Nephron (organoid): ENCODE data around the gene ATXN7L1.

ENCODE experiments used
- H3K27ac Mint-ChIP-seq, 3 experiments: 2 replicates each; pipeline ENCODE4 v1.8.0; 2020; ENCODE audit warnings: mixed read lengths in 3 of 3, mild to moderate bottlenecking in 2 of 3, moderate library complexity in 1 of 3
- H3K27me3 Mint-ChIP-seq: 2 replicates; pipeline ENCODE4 v1.8.0; 2021; ENCODE audit warnings: low read depth, mild to moderate bottlenecking, moderate library complexity, mixed read lengths
- H3K36me3 Mint-ChIP-seq: 2 replicates; pipeline ENCODE4 v1.8.0; 2020; ENCODE audit warnings: low read depth, mixed read lengths
- H3K4me1 Mint-ChIP-seq: 2 replicates; pipeline ENCODE4 v1.8.0; 2020; ENCODE audit warnings: mixed read lengths
- H3K4me3 Mint-ChIP-seq, 3 experiments: 2 replicates each; pipeline ENCODE4 v1.8.0; 2020; ENCODE audit warnings: mild to moderate bottlenecking in 3 of 3, mixed read lengths in 3 of 3, moderate library complexity in 2 of 3
- H3K9me3 Mint-ChIP-seq: 2 replicates; pipeline ENCODE4 v1.8.0; 2020; ENCODE audit warnings: mixed read lengths
- CTCF ChIP-seq, 3 experiments: fragments of 200-600 bp; sonication (generic); IDR thresholded peaks; one replicate each; pipeline ENCODE4 v1.5.0; 2021; ENCODE audit warnings: antibody characterized with exemption in 3 of 3; ENCODE audit not compliant: unreplicated experiment in 3 of 3

Gene ATXN7L1

DNA sequence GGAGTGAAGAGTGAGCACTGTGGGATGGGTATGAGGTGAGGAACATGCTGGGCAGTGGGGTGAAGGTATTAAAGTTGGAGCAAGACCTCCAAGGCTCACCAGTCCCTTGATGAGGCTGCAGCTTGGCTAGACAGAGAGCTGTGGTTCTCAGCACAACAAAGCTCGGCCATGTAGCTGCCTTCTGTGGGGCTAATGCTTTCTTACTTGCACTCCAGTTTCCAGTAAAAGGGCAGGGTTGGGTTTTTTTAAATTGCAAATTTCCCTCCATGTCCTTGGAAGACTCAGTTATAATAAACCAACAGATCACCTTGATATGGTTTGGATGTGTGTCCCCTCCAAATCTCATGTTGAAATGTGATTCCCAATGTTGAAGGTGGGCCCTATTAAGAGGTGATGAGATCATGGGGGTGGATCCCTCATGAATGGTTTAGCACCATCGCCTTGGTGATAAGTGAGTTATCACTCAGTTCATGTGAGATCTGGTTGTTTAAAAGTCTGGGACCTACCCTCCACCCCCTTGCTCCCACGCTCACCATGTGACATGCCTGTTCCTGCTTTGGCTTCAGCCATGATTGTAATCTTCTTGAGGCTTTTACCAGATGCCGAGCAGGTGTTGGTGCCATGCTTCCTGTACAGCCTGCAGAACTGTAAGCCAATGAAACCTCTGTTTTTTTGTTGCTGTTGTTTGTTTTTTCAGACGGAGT lies 55.9 kb downstream of the ATXN7L1 start:
- no peaks in the 10 kb centered on the region for H3K9me3 Mint-ChIP-seq
- peaks cover 29% of the 10 kb centered on the region for H3K36me3 Mint-ChIP-seq
- TF ChIP-seq CTCF (IDR thresholded peaks at IDR 0.05; ENCODE audit: unreplicated experiment in 3 of 3), result no peak
- no peak overlapping the region for H3K27ac Mint-ChIP-seq
- H3K27me3 Mint-ChIP-seq, result no peaks in the 10 kb centered on the region
- peaks cover 13% of the 10 kb centered on the region for H3K4me1 Mint-ChIP-seq
- H3K4me3 Mint-ChIP-seq, result no peak overlapping the region

GRCh38 chr7:105819559-105819958 lies 56.8 kb downstream of the ATXN7L1 start:
- Mint-ChIP-seq H3K27ac (no peak overlapping the region), H3K9me3 (no peaks in the 10 kb centered on the region), H3K36me3 (peaks cover 23% of the 10 kb centered on the region), H3K4me1 (peaks cover 16% of the 10 kb centered on the region), H3K27me3 (no peaks in the 10 kb centered on the region), H3K4me3 (no peak overlapping the region)
- no peak for TF ChIP-seq CTCF (IDR thresholded peaks at IDR 0.05; ENCODE audit: unreplicated experiment in 3 of 3)

GRCh38 chr7:105816954-105817615 lies 59.3 kb downstream of the ATXN7L1 start:
- Mint-ChIP-seq H3K27me3 (no peaks in the 10 kb centered on the region), H3K4me1 (peaks cover 16% of the 10 kb centered on the region), H3K27ac (peak overlapping the region in 1 of 3 experiments; percentile 59), H3K36me3 (peaks cover 17% of the 10 kb centered on the region), H3K4me3 (no peak overlapping the region), H3K9me3 (no peaks in the 10 kb centered on the region)
- TF ChIP-seq CTCF (IDR thresholded peaks at IDR 0.05; ENCODE audit: unreplicated experiment in 3 of 3), result no peak

DNA sequence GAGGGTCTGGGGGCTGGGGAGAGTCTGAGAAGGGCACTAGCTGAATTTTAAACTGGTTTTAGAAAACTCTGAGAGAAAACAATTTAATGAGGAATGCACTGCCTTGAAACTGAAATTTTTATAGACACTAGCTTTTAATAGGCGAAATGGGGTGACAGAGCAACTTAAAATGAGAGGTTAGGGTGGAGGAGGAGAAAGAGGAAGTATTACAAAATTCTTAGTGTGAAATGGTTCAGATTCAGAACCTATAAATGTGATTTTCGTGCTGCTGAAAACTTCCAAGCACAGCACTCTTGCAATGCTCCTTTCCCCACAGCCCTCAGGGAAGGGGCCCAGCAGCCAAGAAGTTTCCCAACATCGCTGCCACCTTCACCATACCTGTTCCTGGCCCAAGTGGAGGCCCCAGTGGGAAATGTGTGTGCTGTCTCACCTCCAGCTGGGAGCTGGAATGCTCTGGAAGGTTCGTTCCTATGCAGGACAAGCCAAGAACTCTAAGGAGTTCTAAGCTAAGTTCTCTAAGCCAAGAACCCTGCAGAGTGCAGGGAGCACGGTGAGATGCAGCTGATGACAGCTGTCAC lies 60.0 kb downstream of the ATXN7L1 start:
- peak overlapping the region in 1 of 3 experiments; percentile 59 for H3K27ac Mint-ChIP-seq

DNA sequence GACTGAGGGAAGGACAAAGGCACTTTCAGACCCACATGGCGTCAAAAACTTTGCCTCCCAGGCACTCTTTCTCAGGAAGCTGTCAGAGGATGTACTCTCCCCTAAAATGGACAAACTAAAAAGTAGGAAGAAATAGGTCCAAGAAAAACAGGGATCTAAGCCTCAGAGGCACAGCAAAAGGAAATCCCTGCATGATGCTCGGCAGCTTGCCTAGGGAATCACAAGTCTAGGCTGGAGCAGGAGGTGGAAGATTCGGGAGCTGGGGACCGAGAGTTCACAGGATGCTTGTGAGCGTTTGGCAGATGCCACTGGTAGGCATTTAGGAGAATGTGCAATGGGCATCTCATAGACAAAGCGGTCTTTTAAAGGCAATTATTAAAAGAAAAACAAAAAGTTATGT lies 60.8 kb downstream of the ATXN7L1 start:
- peaks cover 14% of the 10 kb centered on the region for H3K36me3 Mint-ChIP-seq
- H3K9me3 Mint-ChIP-seq, result no peaks in the 10 kb centered on the region
- peaks cover 16% of the 10 kb centered on the region for H3K4me1 Mint-ChIP-seq
- peaks cover 4% of the 10 kb centered on the region for H3K27me3 Mint-ChIP-seq
- H3K27ac Mint-ChIP-seq, result peak overlapping the region in 1 of 3 experiments; percentile 28
- no peak overlapping the region for H3K4me3 Mint-ChIP-seq
- TF ChIP-seq CTCF (IDR thresholded peaks at IDR 0.05; ENCODE audit: unreplicated experiment in 3 of 3), result no peak

More for the DNA sequence above, 60.0 kb downstream of the ATXN7L1 start:
- peaks cover 17% of the 10 kb centered on the region for H3K36me3 Mint-ChIP-seq
- H3K9me3 Mint-ChIP-seq, result no peaks in the 10 kb centered on the region
- H3K4me3 Mint-ChIP-seq, result no peak overlapping the region
- no peak for TF ChIP-seq CTCF (IDR thresholded peaks at IDR 0.05; ENCODE audit: unreplicated experiment in 3 of 3)
- no peaks in the 10 kb centered on the region for H3K27me3 Mint-ChIP-seq
- H3K4me1 Mint-ChIP-seq, result peaks cover 16% of the 10 kb centered on the region
